Measurements from ENCODE around the gene USP47. TPM values are rescaled to one million over a fixed set of nuclear protein-coding genes. Genes with fewer than 3 reads are reported as not detected.

Gene USP47
- total and polyA plus RNA-seq, 5 donors from 2014 or later = 35.7 to 79.0 (median 41.8) TPM

GRCh38 chr11:11946878-11947277 is 105.1 kb downstream of the USP47 start:
- H3K27ac Mint-ChIP-seq = peak overlapping the region in 2 of 3 donors; percentile 49 to 66
- no peaks in the 10 kb centered on the region for H3K27me3 Mint-ChIP-seq
- H3K4me3 ChIP-seq (ENCODE audit: low read depth, low read length) = no peak overlapping the region
- DNase-seq (no peak), ATAC-seq (ENCODE audit: low read depth in 2 of 2) (no peak)
- peaks cover 0 to 4% (median 0%) of the 10 kb centered on the region in 4 donors for H3K4me1 Mint-ChIP-seq
- no peaks in the 10 kb centered on the region for H3K27me3 ChIP-seq (ENCODE audit: control insufficient read depth, insufficient read depth, low read length)
- no peaks in the 10 kb centered on the region for H3K9me3 Mint-ChIP-seq
- peaks cover 88% of the 10 kb centered on the region for H3K36me3 ChIP-seq (ENCODE audit: control insufficient read depth, insufficient read depth, low read length)
- no peaks in the 10 kb centered on the region for H3K4me1 ChIP-seq (ENCODE audit: control insufficient read depth, insufficient read depth, low read length, poor library complexity, severe bottlenecking)
- H3K9me3 ChIP-seq (ENCODE audit: control insufficient read depth in 2 of 2, low read length in 2 of 2) = no peaks in the 10 kb centered on the region
- peaks cover 49% of the 10 kb centered on the region for H3K36me3 Mint-ChIP-seq
- H3K27ac ChIP-seq (ENCODE audit: insufficient read depth, low read length, poor library complexity, severe bottlenecking) = no peak overlapping the region
- no peak overlapping the region for H3K4me3 Mint-ChIP-seq

- Mint-ChIP-seq H3K27ac (peak overlapping the region in 2 of 3 donors; percentile 12 to 31), H3K4me3 (no peak overlapping the region)
- peaks cover 88% of the 10 kb centered on the region for H3K36me3 ChIP-seq (ENCODE audit: control insufficient read depth, insufficient read depth, low read length)
These were observed 106.1 kb downstream of the USP47 start for GRCh38 chr11:11947825-11948224.

GRCh38 chr11:11948242-11948947 is 106.6 kb downstream of the USP47 start:
- ATAC-seq (ENCODE audit: low read depth in 2 of 2) (no peak), DNase-seq (no peak)
- H3K27ac Mint-ChIP-seq = peak overlapping the region in 2 of 3 donors; percentile 12 to 31
- Histone ChIP-seq H3K27me3 (ENCODE audit: control insufficient read depth, insufficient read depth, low read length) (no peaks in the 10 kb centered on the region), H3K27ac (ENCODE audit: insufficient read depth, low read length, poor library complexity, severe bottlenecking) (no peak overlapping the region), H3K4me1 (ENCODE audit: control insufficient read depth, insufficient read depth, low read length, poor library complexity, severe bottlenecking) (no peaks in the 10 kb centered on the region), H3K36me3 (ENCODE audit: control insufficient read depth, insufficient read depth, low read length) (peaks cover 88% of the 10 kb centered on the region), H3K4me3 (ENCODE audit: low read depth, low read length) (no peak overlapping the region), H3K9me3 (ENCODE audit: control insufficient read depth in 2 of 2, low read length in 2 of 2) (no peaks in the 10 kb centered on the region)
- no peaks in the 10 kb centered on the region for H3K9me3 Mint-ChIP-seq
- peaks cover 55% of the 10 kb centered on the region for H3K36me3 Mint-ChIP-seq
- no peaks in the 10 kb centered on the region for H3K27me3 Mint-ChIP-seq
- no peak overlapping the region for H3K4me3 Mint-ChIP-seq
- no peaks in the 10 kb centered on the region for H3K4me1 Mint-ChIP-seq

More at GRCh38 chr11:11947825-11948224, 106.1 kb downstream of the USP47 start:
- Histone ChIP-seq H3K27me3 (ENCODE audit: control insufficient read depth, insufficient read depth, low read length) (no peaks in the 10 kb centered on the region), H3K27ac (ENCODE audit: insufficient read depth, low read length, poor library complexity, severe bottlenecking) (no peak overlapping the region), H3K4me1 (ENCODE audit: control insufficient read depth, insufficient read depth, low read length, poor library complexity, severe bottlenecking) (no peaks in the 10 kb centered on the region), H3K9me3 (ENCODE audit: control insufficient read depth in 2 of 2, low read length in 2 of 2) (no peaks in the 10 kb centered on the region), H3K4me3 (ENCODE audit: low read depth, low read length) (no peak overlapping the region)
- H3K36me3 Mint-ChIP-seq = peaks cover 52% of the 10 kb centered on the region
- no peaks in the 10 kb centered on the region for H3K9me3 Mint-ChIP-seq
- ATAC-seq (ENCODE audit: low read depth in 2 of 2) = no peak
- H3K27me3 Mint-ChIP-seq = no peaks in the 10 kb centered on the region
- H3K4me1 Mint-ChIP-seq = no peaks in the 10 kb centered on the region
- DNase-seq = no peak

GRCh38 chr11:11949482-11949881 is 107.7 kb downstream of the USP47 start:
- Histone ChIP-seq H3K4me3 (ENCODE audit: low read depth, low read length) (no peak overlapping the region), H3K36me3 (ENCODE audit: control insufficient read depth, insufficient read depth, low read length) (peaks cover 89% of the 10 kb centered on the region), H3K27ac (ENCODE audit: insufficient read depth, low read length, poor library complexity, severe bottlenecking) (no peak overlapping the region), H3K4me1 (ENCODE audit: control insufficient read depth, insufficient read depth, low read length, poor library complexity, severe bottlenecking) (no peaks in the 10 kb centered on the region), H3K9me3 (ENCODE audit: control insufficient read depth in 2 of 2, low read length in 2 of 2) (no peaks in the 10 kb centered on the region), H3K27me3 (ENCODE audit: control insufficient read depth, insufficient read depth, low read length) (no peaks in the 10 kb centered on the region)
- Mint-ChIP-seq H3K27ac (no peak overlapping the region), H3K9me3 (no peaks in the 10 kb centered on the region), H3K36me3 (peaks cover 61% of the 10 kb centered on the region), H3K4me1 (no peaks in the 10 kb centered on the region), H3K27me3 (no peaks in the 10 kb centered on the region), H3K4me3 (no peak overlapping the region)
- no peak for ATAC-seq (ENCODE audit: low read depth in 2 of 2)
- DNase-seq = no peak

GRCh38 chr11:11952036-11952435 is 110.3 kb downstream of the USP47 start:
- H3K4me1 ChIP-seq (ENCODE audit: control insufficient read depth, insufficient read depth, low read length, poor library complexity, severe bottlenecking) = no peaks in the 10 kb centered on the region
- peaks cover 78% of the 10 kb centered on the region for H3K36me3 Mint-ChIP-seq
- no peaks in the 10 kb centered on the region for H3K27me3 ChIP-seq (ENCODE audit: control insufficient read depth, insufficient read depth, low read length)
- peak overlapping the region in 2 of 3 donors; percentile 22 to 68 for H3K27ac Mint-ChIP-seq
- H3K27ac ChIP-seq (ENCODE audit: insufficient read depth, low read length, poor library complexity, severe bottlenecking) = no peak overlapping the region
- H3K27me3 Mint-ChIP-seq = no peaks in the 10 kb centered on the region
- H3K9me3 Mint-ChIP-seq = no peaks in the 10 kb centered on the region
- DNase-seq (no peak), ATAC-seq (ENCODE audit: low read depth in 2 of 2) (no peak)
- no peak overlapping the region for H3K4me3 ChIP-seq (ENCODE audit: low read depth, low read length)
- no peaks in the 10 kb centered on the region for H3K4me1 Mint-ChIP-seq
- H3K9me3 ChIP-seq (ENCODE audit: control insufficient read depth in 2 of 2, low read length in 2 of 2) = no peaks in the 10 kb centered on the region
- no peak overlapping the region for H3K4me3 Mint-ChIP-seq
- peaks cover 92% of the 10 kb centered on the region for H3K36me3 ChIP-seq (ENCODE audit: control insufficient read depth, insufficient read depth, low read length)

- Mint-ChIP-seq H3K4me3 (no peak overlapping the region), H3K36me3 (peaks cover 56% of the 10 kb centered on the region), H3K27me3 (no peaks in the 10 kb centered on the region), H3K27ac (peak overlapping the region in 1 of 3 donors; percentile 70), H3K9me3 (no peaks in the 10 kb centered on the region), H3K4me1 (peaks cover 15 to 25% (median 19%) of the 10 kb centered on the region in 4 donors)
- H3K9me3 ChIP-seq (ENCODE audit: control insufficient read depth in 2 of 2, low read length in 2 of 2) = no peaks in the 10 kb centered on the region
- peaks cover 58% of the 10 kb centered on the region for H3K36me3 ChIP-seq (ENCODE audit: control insufficient read depth, insufficient read depth, low read length)
- ATAC-seq (ENCODE audit: low read depth in 2 of 2) (no peak), DNase-seq (no peak)
- no peak overlapping the region for H3K27ac ChIP-seq (ENCODE audit: insufficient read depth, low read length, poor library complexity, severe bottlenecking)
- no peak overlapping the region for H3K4me3 ChIP-seq (ENCODE audit: low read depth, low read length)
- H3K4me1 ChIP-seq (ENCODE audit: control insufficient read depth, insufficient read depth, low read length, poor library complexity, severe bottlenecking) = peaks cover 12% of the 10 kb centered on the region
- no peaks in the 10 kb centered on the region for H3K27me3 ChIP-seq (ENCODE audit: control insufficient read depth, insufficient read depth, low read length)
These were observed 114.2 kb downstream of the USP47 start for GRCh38 chr11:11956006-11956405.

- H3K4me1 ChIP-seq (ENCODE audit: control insufficient read depth, insufficient read depth, low read length, poor library complexity, severe bottlenecking) = peaks cover 19% of the 10 kb centered on the region
- H3K4me3 ChIP-seq (ENCODE audit: low read depth, low read length) = no peak overlapping the region
- no peak overlapping the region for H3K27ac ChIP-seq (ENCODE audit: insufficient read depth, low read length, poor library complexity, severe bottlenecking)
- DNase-seq (no peak), ATAC-seq (ENCODE audit: low read depth in 2 of 2) (no peak)
- Mint-ChIP-seq H3K4me1 (peaks cover 21 to 41% (median 26%) of the 10 kb centered on the region in 4 donors), H3K27me3 (no peaks in the 10 kb centered on the region), H3K36me3 (peaks cover 32% of the 10 kb centered on the region), H3K9me3 (no peaks in the 10 kb centered on the region), H3K4me3 (no peak overlapping the region), H3K27ac (peak overlapping the region in 2 of 3 donors; percentile 16 to 20)
- H3K27me3 ChIP-seq (ENCODE audit: control insufficient read depth, insufficient read depth, low read length) = no peaks in the 10 kb centered on the region
- no peaks in the 10 kb centered on the region for H3K9me3 ChIP-seq (ENCODE audit: control insufficient read depth in 2 of 2, low read length in 2 of 2)
- peaks cover 32% of the 10 kb centered on the region for H3K36me3 ChIP-seq (ENCODE audit: control insufficient read depth, insufficient read depth, low read length)
These were observed 116.8 kb downstream of the USP47 start for GRCh38 chr11:11958403-11959231.
